ENCODE measurements around the gene BNC2.

BNC2 gene

GRCh38 chr9:16690205-16690604 lies 180.3 kb downstream of the BNC2 start:
- no peak overlapping the region for H3K4me3 ChIP-seq (ENCODE audit: low read length)
- DNase-seq (ENCODE audit: low read depth) = no peak
- TF ChIP-seq, protein P1, sequence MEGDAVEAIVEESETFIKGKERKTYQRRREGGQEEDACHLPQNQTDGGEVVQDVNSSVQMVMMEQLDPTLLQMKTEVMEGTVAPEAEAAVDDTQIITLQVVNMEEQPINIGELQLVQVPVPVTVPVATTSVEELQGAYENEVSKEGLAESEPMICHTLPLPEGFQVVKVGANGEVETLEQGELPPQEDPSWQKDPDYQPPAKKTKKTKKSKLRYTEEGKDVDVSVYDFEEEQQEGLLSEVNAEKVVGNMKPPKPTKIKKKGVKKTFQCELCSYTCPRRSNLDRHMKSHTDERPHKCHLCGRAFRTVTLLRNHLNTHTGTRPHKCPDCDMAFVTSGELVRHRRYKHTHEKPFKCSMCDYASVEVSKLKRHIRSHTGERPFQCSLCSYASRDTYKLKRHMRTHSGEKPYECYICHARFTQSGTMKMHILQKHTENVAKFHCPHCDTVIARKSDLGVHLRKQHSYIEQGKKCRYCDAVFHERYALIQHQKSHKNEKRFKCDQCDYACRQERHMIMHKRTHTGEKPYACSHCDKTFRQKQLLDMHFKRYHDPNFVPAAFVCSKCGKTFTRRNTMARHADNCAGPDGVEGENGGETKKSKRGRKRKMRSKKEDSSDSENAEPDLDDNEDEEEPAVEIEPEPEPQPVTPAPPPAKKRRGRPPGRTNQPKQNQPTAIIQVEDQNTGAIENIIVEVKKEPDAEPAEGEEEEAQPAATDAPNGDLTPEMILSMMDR (conservative IDR thresholded peaks at IDR 0.05; ENCODE audit: low read depth, low read length) = no peak

DNA sequence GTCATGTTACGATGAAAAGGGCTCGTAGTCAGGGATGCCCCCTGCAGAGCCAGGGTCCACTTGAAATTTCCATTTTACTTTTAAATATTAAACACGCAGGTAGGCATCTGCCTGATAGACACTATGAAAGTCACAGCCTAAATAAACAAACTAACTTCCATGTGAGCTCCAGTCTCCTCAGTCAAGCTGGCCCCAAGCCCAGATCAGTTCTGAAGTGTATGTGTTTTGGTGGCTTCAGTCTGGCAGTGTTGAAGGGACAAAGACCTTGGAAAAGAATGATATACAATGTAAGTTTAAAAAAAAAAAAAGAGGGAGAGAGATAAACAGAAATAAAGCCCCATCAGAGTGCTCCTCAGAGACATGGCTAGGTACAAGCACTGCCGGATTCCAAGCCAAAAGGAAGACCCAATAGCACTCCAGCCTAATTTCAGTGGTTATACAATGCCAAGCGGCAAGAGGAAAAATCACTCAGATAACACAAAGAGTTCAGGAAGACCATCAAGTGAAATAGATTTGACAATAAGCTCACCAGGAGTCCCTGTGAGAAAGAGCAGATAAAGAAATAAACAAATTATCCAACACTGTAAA lies 181.0 kb downstream of the BNC2 start:
- no peak overlapping the region for H3K4me3 ChIP-seq (ENCODE audit: low read length)
- no peak for DNase-seq (ENCODE audit: low read depth)
- TF ChIP-seq, protein P1 (conservative IDR thresholded peaks at IDR 0.05; ENCODE audit: low read depth, low read length) = no peak

DNA sequence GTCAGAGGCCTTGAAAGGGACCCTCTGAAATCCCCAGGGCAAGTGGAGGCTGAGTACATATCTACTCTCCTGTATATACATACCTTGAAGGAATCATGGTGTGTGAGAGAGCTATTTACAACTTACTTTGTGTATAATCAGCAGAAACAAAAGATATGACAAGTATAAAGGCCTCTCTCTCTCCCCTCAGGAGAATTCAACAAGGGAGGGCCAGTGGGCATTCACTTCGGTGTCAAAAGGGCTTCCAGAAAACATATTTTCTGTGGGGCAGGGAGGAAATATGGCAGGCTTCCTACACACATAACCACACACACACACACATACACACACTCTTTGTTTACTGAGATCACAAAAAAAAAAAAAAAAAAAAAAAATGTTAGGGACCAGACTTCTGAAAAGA lies 181.7 kb downstream of the BNC2 start:
- no peak overlapping the region for H3K4me3 ChIP-seq (ENCODE audit: low read length)
- TF ChIP-seq, protein P1 (conservative IDR thresholded peaks at IDR 0.05; ENCODE audit: low read depth, low read length) = no peak
- DNase-seq (ENCODE audit: low read depth) = no peak

GRCh38 chr9:16687678-16688369 lies 182.6 kb downstream of the BNC2 start:
- TF ChIP-seq, protein P1 (conservative IDR thresholded peaks at IDR 0.05; ENCODE audit: low read depth, low read length) = no peak
- DNase-seq (ENCODE audit: low read depth) = no peak
- no peak overlapping the region for H3K4me3 ChIP-seq (ENCODE audit: low read length)

- no peak for DNase-seq (ENCODE audit: low read depth)
Measured at GRCh38 chr9:16683326-16683725, 187.1 kb downstream of the BNC2 start.

GRCh38 chr9:16682273-16682672 lies 188.2 kb downstream of the BNC2 start:
- no peak for DNase-seq (ENCODE audit: low read depth)
- TF ChIP-seq, protein P1 (conservative IDR thresholded peaks at IDR 0.05; ENCODE audit: low read depth, low read length) = no peak
- no peak overlapping the region for H3K4me3 ChIP-seq (ENCODE audit: low read length)

More at GRCh38 chr9:16683326-16683725, 187.1 kb downstream of the BNC2 start:
- no peak overlapping the region for H3K4me3 ChIP-seq (ENCODE audit: low read length)
- TF ChIP-seq, protein P1 (conservative IDR thresholded peaks at IDR 0.05; ENCODE audit: low read depth, low read length) = no peak

DNA sequence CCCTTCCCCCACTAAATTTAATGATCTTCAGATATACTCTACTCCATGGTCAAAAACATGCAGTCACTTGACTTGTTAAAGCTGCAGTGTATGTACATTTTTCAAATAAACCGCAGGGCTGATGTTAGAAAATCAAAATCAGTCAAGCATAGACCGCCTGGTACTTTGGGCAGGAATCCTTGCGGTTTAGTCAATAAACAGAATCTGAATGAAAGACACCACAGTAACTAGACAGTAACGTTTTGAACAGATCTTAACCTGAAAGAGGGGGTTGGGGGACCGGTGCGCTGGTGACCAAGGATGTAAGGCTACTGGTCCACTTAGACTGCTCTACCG lies 188.8 kb downstream of the BNC2 start:
- H3K4me3 ChIP-seq (ENCODE audit: low read length) = no peak overlapping the region
- no peak for DNase-seq (ENCODE audit: low read depth)
- TF ChIP-seq, protein P1 (conservative IDR thresholded peaks at IDR 0.05; ENCODE audit: low read depth, low read length) = no peak
